Central memory CD4-positive, alpha-beta T cell (primary cell): ENCODE measurements around the gene RAX2.
A peak's percentile ranks its signal among the peaks of the same experiment; 100 is the strongest.

Experiments
- DNase-seq: peaks from one replicate; pipeline ENCODE4 v3.0.0; 2022

RAX2 gene

DNA sequence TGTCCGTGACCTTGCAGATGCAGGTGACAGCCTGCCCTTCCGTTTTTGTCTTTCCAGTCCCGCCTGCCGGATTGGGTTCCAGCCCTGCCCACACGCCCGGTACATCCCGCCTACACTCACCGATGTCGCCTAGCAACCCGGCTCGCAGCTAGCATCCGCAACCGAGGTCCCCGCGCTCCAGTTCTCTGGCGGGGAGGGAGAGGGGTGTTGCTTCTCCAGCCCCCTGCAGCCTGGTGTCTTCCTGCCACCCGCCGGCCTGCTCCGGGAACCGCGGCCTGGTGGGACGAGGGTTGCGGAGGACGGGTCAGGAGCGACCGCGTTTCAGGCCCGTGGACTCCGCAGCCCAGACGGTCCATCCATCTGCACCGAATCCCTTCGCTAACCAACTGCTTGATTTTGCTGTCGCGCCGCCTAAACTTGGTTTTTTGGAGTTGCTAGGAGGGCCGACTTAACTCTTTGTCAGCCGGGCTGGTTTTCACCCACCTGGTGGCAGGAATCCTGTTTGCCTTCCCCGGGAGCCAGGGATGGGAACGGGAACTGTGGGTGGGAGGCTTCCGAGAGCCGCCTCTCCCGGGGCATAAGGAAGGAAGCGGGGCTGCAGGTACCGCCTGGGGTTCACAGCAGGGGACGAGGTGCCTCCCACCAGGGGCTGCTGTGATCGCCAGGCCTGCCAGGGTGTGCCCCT, 29.5 kb upstream of the RAX2 start:
- peak; percentile 61 for DNase-seq

DNA sequence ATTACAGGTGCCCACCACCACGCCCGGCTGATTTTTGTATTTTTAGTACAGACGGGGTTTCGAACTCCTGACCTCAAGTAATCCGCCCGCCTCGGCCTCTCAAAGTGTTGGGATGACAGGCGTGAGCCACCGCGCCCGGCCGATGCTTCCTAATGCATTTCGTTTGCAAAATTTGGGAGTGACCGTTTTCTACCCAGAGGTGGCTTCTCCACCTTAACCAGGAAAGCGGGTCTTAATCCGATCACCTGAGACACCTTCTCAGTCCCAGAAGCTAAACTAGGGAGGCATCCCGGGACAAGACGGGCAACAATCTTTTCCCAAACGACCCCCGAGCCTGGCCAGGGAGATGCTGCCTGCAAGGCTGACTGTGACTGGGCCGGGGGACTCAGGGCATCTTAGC, 29.0 kb upstream of the RAX2 start:
- DNase-seq = no peak

DNA sequence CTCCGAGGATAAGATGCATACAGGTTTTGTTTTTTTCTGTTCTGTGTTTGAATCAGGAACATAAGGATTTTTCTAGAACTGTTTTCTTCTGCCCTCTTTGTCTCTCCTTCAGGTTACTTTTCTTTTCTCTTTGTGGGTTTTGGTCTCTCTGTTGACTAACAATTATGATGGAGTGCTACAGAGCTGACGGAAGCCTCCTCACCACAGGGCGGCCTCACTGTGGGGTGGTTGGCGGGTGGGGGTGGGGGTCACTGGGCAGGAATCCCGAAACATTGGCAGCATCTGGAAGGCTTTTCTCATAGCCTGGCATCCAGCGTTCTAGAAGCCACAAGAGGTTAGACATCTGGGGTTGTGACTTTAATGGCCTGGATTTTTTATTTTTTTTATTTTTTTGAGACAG, 26.1 kb upstream of the RAX2 start:
- peak; percentile 58 for DNase-seq

DNA sequence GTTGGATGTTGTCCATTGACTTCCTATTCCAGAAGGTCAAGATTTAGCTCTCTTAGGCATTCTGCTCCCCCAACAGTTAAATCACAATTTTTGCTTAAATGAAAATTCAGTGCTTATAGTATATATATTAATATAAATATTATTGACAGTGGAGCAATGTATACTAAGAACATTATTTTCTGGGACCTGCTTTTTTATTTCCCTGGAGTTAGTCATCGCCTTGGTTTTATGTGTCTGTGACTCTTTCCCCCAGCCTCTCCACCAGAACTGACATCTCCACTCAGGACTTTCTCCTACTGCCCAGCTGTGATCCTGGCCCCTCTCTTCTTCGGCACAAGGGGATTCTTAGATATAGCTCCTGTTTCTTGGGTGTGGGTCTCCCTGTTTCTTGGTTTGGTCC, 24.3 kb upstream of the RAX2 start:
- DNase-seq = no peak

DNA sequence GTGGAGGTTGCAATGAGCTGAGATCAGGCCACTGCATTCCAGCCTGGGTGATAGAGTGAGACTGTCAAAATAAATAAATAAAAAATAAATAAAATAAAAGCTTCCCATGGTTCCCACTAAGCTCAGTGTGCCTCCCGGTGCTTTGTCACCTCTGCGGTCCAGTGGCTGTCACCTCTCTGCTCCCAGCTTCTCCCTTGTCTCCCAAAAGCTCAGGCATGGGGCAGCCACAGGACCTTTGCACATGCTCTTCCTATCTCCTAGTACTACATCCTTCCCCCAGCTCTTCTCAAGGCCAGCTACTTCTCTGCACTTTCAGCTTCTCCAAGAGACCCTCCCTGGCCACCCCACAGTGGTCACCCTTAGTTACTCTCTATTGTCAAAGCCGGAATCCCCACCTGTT, 21.8 kb upstream of the RAX2 start:
- no peak for DNase-seq

DNA sequence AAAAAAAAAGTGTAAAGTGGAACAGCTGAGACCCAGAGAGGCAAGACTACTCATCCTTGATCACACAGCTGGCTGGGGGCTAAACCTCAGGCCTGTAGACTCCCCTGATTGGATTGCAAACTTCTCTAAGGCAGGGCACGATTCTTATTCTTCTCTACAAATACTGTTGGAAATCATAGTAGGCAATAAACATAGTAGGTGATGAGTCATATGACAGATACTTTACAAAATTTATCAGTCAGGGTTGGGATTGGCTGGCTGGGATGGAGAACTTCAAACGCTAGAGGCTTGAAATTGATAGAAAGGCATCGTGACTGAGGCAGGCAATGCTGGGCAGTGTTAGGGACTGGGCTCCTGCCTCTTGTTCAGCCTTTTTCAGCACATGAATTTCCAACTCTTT, 20.1 kb upstream of the RAX2 start:
- DNase-seq = no peak

DNA sequence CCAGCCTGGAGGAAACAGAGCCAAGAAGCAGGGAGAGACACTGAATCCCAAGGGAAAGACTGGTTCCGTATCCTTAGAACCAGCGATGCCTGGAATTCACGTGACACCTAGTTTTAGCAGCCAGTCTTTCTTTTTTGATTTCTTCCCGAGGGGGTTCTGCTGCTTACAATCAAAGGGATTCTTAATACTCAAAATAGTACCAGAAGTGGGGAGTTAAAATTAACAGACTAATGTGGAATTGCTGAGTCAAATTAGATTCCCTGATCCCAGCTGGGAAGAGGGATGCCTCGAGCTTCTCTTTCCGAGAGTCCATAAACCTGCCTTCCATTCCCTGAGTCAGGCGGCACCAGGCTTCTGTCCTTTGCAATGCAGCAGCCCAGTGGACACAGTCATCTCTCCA, 18.9 kb upstream of the RAX2 start:
- DNase-seq = no peak

DNA sequence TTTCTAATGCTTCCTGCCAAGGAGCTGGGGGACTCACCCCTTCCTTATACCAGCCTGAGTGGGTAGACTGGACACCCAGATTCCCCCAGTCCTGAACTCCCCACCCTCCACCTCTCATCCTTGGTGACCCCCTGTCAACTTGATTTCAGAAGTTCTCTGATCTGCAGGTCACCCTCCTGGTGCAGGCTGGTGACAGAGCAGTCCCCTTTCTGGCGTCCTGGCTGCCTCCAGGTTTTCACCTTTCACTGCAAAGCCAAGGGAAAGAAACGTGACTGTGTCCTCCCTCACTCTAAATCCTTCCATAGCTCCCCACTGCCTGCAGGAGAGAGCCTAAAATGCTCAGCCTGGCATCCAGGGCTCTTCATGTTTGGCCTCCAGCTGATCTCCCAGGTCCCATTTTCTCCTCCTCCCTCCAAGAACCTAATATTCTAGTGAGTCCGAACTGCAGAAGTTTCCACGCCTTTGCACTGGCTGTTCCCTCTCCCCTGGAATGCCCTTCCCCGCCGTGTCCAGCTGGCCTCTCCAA, 18.2 kb upstream of the RAX2 start:
- DNase-seq = no peak

DNA sequence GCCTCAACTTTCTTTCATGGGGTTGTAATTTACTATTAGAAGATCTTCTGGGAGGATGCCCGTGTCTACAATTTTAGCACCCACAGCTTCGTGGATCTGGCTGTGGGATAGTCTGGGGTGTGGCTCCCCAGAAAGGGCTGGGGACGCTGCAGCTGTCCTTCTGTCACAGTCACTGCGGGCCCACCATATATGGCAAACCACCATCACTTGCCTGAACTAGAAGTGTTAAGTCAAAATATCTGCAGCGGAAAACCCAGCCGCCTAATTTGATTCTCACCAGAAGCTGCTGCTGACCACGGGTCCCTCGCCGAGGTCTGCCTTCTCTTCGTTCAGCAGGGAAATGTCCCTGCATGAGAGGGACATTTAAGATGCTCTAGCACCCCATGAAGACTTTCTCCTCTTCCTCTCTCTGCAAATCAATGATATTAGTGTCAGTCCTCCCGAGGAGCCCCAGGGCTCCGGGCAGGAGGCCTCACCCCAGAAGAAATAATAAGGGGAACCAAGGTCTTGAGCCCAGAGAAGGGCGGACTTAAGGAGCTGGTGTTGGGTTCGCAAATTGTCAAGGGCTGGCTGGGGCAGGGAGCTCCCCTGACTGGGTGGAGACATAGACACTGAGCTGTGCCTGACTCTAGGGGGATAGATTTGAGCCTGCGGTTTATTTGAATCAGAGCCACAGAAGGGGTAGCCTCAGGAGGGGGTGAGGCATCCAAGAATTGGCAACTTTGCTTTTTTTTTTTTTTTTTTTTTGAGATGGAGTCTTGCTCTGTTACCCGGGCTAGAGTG, 17.2 kb upstream of the RAX2 start:
- DNase-seq = no peak

DNA sequence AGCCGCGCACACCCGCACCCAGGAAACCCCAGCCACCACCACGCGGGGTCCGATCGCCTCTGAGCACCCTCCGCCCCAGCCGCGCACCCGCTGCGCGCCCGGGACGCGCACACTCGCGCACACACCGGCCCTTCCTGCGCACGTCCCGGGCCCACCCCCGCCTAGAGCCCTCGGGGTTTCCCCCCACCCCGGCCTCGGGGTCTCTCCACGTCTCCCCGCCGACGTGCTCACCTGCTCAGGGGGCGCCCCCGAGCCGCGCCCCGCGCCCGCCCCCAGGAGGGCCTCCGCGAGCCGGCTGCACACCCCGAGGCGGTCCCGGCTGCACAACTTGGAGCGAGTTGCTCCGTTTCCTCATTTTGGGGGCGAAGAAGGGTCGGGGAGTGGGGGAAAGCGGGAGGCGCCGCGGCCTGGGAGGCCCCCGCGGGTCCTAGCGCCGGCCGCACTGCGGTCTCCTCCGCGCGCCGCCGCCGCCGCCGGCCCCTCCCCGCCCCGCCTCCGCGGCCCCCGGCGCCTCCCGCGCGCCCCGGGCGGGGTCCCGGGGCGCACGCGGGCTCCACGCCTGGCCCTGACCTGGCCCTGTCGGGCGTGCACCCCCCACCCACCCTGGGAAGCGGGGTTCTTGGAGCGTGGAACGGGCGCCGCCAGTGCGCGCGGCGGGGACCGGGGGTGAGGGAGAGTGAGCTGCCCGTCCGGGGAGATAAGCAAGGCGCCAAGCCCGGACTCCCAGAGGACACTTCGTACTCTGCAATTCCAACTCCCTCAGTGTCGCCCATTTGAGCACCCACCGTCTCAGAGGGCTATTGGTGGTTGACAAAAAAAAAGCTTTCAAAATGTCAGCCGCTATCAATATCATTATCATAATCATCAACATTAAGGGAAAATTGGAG, 14.2 kb upstream of the RAX2 start, which contains the start of gene MATK:
Gene MATK (minus strand): TSS at position 444 of the 887 bp plus-strand sequence. CDS start 1,246 bp downstream, outside the sequence.
- no peak for DNase-seq

DNA sequence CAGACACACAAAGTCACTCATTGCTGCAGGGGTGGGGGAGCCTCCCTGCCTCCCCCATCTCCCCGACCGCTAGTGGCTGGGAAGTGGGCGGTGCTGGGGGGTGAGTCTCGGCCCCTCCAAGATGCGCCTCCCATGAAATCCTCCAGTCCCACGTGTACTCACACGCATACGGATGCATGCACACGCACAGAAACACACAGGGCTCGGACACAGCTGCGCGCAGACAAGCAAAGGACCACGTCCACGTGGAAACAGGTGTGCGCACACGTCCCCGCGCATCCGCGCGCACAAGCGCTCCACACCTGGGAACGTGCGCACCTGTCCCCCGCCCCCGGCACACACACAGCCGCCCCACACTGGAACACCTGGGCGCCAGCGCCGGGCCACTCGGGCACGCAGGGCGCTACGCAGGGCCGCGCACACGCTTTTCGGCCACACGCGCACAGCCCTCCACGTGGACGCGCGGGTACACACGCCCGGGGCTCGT, 13.5 kb upstream of the RAX2 start:
- DNase-seq = no peak

DNA sequence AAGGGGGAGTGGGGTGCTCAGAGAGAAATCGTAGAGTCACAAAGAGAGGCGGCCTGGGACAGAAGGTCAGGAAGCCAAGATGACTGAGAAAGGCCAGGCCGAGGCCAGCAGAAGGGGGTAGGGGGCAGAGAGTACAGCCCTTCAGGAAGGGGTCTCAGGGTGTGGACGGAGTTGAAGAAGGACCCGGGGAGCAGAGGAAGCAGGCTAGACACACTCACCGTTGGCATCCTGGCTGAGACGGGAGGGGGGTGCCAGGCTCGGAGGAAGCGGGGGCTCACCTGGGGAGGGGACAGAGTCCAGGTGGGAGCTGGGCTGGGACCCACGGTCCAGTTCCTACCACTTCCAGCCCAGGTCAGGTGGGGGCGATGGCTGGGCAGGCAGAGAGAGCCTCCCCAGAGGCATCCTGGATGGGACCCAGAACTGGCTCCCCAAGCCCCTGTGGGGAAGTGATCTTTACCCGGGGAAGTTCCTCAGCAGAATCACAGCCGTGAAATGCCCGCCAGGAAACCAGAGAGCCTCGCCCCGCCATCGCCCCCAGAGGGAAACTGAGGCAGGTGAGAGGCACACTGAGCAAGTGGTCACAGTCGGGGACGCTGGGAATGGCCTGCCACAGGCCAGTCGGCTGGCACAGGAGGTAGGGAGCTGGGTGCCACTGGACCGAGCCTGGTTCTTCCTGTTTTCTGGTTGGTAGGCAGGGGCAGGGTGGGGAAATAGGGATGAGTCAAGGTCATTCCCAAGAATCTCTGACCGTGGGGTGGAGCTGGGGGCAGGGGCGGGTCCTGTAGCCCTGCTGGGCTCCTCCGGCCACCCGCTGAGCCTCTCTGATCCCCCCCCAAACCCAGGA, 12.8 kb upstream of the RAX2 start:
- DNase-seq = no peak

DNA sequence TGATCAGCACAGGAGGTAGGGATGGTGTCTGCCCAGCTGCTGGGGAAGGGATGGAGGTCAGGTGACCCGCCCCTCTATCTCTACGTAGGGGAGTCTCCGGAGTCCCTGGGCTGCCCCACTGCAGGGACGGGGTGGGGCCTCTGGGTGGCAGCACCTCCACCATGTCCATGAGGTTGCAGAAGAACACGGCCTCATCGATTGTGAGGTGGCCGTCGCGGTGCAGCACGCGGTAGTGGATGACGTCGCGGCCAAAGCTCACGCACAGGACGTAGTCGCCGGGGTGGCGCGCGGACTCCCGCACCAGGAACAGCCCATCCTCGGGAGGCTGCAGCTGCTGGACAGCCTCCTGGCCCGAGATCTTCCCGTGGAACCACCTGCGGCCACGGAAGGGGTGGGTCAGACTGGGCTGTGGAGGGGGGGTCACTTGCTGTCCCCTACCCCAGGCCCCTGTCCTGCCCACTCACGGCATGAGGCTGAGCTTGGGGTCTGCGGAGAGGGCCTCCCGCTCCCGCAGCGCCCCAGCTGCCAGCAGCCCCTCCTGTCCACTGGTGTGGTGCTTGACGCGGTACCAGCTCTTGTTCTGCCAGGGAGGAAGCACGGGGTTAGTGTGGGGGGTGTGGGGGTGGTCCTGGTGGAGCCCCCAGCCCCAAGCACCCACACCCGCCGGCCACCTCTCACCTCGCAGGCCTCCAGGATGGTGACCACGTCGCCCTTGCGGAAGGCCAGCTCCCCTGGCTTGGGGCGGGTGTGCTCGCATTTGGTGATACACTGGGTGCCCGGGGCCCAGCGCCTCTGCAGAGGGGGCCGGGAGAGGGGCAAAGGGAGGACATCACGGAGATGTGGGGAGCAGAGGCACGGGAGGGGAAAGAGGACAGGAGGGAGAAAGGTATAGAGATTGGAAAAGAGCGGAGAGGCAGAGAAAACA, 11.9 kb upstream of the RAX2 start:
- peak; percentile 32 for DNase-seq

DNA sequence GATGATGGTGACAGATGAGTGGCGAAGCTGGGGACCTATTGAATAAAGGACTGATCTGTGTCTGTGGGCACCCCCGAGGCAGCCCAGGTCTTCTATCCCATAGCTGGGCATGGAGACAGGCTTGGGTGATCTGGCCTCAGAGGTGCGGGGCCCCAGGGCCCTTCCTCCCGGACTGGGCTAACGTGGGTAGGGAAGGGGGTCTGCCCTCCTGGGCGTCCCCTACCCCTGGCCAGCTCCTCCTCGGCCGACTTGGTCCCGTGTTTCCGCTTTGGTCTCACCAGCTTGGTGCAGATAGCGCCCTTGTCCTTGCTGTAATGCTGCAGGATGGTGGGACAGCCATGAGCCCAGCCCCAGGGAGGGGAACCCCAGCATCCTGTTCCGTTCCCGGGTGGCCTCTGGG, 10.9 kb upstream of the RAX2 start:
- DNase-seq = no peak

DNA sequence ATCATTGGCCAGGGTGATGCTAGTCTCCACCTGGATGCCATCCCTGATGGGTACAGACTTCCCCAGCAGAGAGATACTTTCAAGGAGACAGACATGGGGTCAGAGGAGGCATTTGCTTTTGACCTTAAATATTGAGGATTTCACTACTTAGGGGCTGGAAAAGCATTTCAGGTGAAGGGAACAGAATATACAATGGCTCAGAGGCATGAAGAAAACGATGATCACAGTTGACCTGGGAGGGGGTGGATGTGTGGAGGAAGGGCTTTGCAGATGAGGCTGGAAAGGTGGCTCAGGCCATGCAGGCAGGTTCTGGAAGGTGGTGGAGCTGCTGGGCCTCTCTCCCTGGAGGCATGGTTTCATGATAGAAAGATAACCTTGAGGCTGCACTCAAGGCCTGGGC, 10.3 kb upstream of the RAX2 start:
- DNase-seq = no peak

DNA sequence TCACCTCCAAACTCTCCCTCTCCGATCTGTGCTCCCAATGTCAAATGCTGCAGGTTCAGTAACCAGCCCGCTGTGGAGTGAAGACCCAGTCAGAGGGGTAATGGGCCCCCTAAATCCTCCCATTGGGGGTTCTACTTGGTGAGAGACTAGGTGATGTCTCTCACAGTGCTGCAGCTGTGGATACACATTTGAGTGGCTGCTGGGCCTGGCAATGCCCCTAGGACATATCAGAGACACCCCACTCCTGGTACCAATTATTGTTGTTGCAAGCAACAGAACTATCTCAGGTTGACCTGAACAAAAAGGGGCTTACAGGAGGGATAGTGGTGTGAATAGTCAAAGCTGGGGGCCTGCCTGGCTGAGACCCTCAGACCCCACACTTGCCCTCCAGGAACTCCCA, 9.6 kb upstream of the RAX2 start:
- DNase-seq = no peak

DNA sequence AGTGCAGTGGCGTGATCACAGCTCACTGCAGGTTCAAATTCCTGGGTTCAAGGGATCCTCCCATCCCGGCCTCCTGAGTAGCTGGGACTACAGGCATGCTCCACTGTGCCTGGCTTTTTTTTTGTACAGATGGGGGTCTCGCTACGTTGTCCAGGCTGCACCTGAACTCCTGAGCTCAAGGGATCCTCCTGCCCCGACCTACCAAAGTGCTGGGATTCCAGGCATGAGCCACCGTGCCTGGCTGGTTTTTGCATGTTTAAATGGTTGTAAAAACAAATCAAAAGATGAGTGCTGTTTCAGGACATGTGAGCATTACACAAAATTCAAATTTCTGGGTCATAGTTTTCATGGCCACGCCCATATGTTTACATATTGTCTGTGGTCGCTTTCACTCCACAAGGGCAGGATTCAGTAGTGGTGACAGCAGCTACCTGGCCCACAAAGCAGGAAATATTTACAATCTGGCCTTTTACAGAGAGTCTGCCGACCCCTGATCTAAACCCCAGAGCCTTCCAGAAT, 8.8 kb upstream of the RAX2 start:
- no peak for DNase-seq

DNA sequence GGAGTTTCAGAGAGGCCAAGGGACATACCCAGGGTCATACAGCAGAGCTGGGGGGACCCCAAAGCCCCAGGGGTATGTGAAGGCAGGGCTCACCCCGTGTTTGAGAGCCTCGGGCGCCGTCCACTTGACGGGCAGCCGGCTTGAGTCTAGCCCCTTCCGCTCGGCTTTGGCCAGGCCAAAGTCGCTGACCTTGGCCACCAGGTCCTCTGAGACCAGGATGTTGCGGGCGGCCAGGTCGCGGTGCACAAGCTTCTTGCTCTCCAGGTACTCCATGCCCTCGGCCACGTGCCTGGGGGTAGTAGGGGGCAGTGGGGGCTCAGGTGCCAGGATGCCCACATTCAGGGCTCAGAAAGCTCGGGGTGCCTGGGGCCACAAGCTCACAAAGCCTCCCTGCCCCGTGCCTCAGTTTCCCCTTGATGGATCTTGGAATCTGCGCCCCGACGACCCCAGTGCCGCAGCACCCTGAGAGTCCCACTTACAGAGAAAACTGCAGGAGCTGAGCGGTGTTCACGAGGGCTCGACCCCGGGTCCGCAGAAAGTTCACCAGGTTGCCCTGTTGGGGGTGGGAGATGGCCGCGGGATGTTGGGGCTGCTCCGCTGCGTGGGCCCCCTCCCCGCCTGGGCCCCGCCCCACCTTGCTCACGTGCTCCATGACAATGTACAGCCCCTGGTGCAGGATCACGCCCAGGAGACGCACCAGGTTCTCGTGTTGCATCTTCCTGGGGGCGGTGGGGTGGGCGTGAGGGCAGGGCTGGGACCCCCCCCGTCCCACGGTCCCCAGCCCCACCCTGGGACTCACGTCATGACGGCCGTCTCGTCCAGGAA, 7.1 kb upstream of the RAX2 start:
- DNase-seq = no peak

DNA sequence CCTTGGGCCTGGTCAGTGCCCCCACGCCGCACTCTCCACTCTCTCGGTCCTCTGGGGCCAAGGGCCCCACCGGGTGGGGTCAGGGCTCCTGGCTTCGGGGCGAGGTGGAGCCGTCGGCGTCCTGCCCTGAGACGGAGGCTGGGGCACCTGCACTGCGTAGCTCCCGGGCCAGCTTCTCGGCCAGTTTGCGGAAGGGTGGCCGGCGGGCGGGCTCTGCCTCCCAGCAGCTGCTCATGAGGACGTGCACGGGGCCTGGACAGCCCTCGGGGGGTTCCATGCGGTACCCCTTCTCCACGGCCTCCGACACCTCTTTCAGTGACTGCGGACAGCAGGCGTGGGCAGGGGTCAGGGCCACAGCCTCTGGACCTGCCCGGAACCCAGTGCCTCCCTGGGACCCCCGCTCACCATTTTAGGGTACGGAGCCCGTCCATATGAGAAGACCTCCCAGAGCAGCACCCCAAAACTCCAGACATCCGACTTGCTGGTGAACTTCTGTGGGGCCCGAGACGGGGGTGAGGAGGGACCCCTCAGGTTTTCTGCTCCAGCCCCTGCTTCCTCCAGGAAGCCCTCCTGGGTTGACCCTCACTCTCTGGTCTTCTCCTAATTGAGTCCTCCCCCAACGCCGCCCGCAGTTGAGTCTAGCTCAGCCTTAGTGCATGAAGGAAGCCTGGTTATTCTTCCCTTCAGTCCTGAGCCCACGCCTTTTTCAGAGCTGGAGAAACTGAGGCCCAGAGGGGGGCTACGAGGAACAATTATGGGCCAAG, 6.3 kb upstream of the RAX2 start:
- DNase-seq = no peak
